IMR-90 (cell line): ENCODE data around the gene FH. TPM values are rescaled to one million over a fixed set of nuclear protein-coding genes. Genes with fewer than 3 reads are reported as not detected.

Source experiments
- ATAC-seq: fragments of 200-7000 bp; cut with Tn5 transposase; 2 replicates; pipeline ENCODE4 v1.9.1; 2020; ENCODE audit warnings: low read depth, mild to moderate bottlenecking, moderate library complexity
- BruUV-seq: library from RNA; stranded (reverse); fragments of 400-500 nt; replicated peaks from 2 replicates; lab custom pipeline; 2021; lab: Mats Ljungman, UMichigan
- CTCF ChIA-PET: fragments of 300-600 bp; formaldehyde crosslinking; extraction: SDS; loops from one replicate; lab custom pipeline; 2021; ENCODE audit warnings: antibody characterized with exemption; lab: Yijun Ruan, JAX
- POLR2A ChIA-PET: fragments of 300-600 bp; sonication (Branson Sonifier 250); formaldehyde crosslinking; loops from one replicate; lab custom pipeline; 2022; ENCODE audit warnings: antibody characterized with exemption; ENCODE audit not compliant: unreplicated experiment; lab: Charles Lee
- DNase-seq: peaks from one replicate; pipeline ENCODE4 v3.0.0; 2013
- H2AFZ ChIP-seq: replicated peaks from 2 replicates; pipeline ENCODE3; 2013; ENCODE audit warnings: low read length, mild to moderate bottlenecking; ENCODE audit not compliant: poor library complexity
- H2AK5ac ChIP-seq: 2 replicates; pipeline ENCODE4 v1.6.1; 2013; ENCODE audit warnings: low read depth, low read length, inconsistent platforms
- H2AK9ac ChIP-seq: replicated peaks from 2 replicates; pipeline ENCODE3; 2013; ENCODE audit warnings: mild to moderate bottlenecking, low read depth, low read length, moderate library complexity; ENCODE audit not compliant: poor library complexity
- H2BK120ac ChIP-seq: 2 replicates; pipeline ENCODE4 v1.6.1; 2013; ENCODE audit warnings: low read depth, low read length, inconsistent platforms
- H2BK15ac ChIP-seq: 3 replicates; pipeline ENCODE4 v1.6.1; 2013; ENCODE audit warnings: low read depth, low read length, inconsistent platforms
- H2BK20ac ChIP-seq: 2 replicates; pipeline ENCODE4 v1.6.1; 2013; ENCODE audit warnings: low read depth, mild to moderate bottlenecking, inconsistent platforms, low read length, moderate library complexity
- H2BK5ac ChIP-seq: 2 replicates; pipeline ENCODE4 v1.6.1; 2013; ENCODE audit warnings: mild to moderate bottlenecking, low read depth, low read length, inconsistent platforms; ENCODE audit not compliant: poor library complexity, severe bottlenecking
- H3K14ac ChIP-seq: replicated peaks from 2 replicates; pipeline ENCODE4 v1.6.1; 2013; ENCODE audit warnings: low read depth, low read length, inconsistent platforms
- H3K18ac ChIP-seq: 2 replicates; pipeline ENCODE4 v1.6.1; 2013; ENCODE audit warnings: low read depth, low read length, control low read depth
- H3K23ac ChIP-seq: 2 replicates; pipeline ENCODE4 v1.6.1; 2013; ENCODE audit warnings: low read depth, low read length, inconsistent platforms
- H3K27ac ChIP-seq: 2 replicates; pipeline ENCODE4 v1.5.1; 2013; ENCODE audit warnings: mild to moderate bottlenecking, control low read depth, low read length; ENCODE audit not compliant: insufficient read depth
- H3K27me3 ChIP-seq: 2 replicates; pipeline ENCODE4 v1.6.1; 2013; ENCODE audit warnings: low read length; ENCODE audit not compliant: control insufficient read depth, insufficient read depth
- H3K36me3 ChIP-seq: 2 replicates; pipeline ENCODE4 v1.6.1; 2013; ENCODE audit warnings: low read length, mixed read lengths; ENCODE audit not compliant: control insufficient read depth, insufficient read depth
- H3K4ac ChIP-seq: 2 replicates; pipeline ENCODE4 v1.6.1; 2013; ENCODE audit warnings: low read depth, low read length, inconsistent platforms
- H3K4me1 ChIP-seq: 2 replicates; pipeline ENCODE4 v1.6.1; 2013; ENCODE audit warnings: low read length, mixed read lengths; ENCODE audit not compliant: control insufficient read depth, insufficient read depth
- H3K4me2 ChIP-seq: 2 replicates; pipeline ENCODE4 v1.6.1; 2013; ENCODE audit warnings: low read depth, mild to moderate bottlenecking, control low read depth, low read length, moderate library complexity
- H3K4me3 ChIP-seq: 2 replicates; pipeline ENCODE4 v1.5.1; 2013; ENCODE audit warnings: low read depth, mild to moderate bottlenecking, control low read depth, low read length, moderate library complexity; ENCODE audit not compliant: insufficient read depth
- H3K56ac ChIP-seq: 2 replicates; pipeline ENCODE4 v1.6.1; 2013; ENCODE audit warnings: low read length, inconsistent platforms; ENCODE audit not compliant: insufficient read depth; ENCODE audit errors: extremely low read depth
- H3K79me1 ChIP-seq, 2 experiments: 2 replicates each; pipeline ENCODE4 v1.6.1; 2013; ENCODE audit warnings: low read length in 2 of 2, inconsistent platforms in 1 of 2, low read depth in 1 of 2
- H3K9ac ChIP-seq: 2 replicates; pipeline ENCODE4 v1.6.1; 2013; ENCODE audit warnings: low read depth, low read length, control low read depth
- H3K9me1 ChIP-seq: 2 replicates; pipeline ENCODE4 v1.6.1; 2013; ENCODE audit warnings: low read length, inconsistent platforms; ENCODE audit not compliant: insufficient read depth
- H3K9me3 ChIP-seq: 2 replicates; pipeline ENCODE4 v1.6.1; 2013; ENCODE audit warnings: low read length; ENCODE audit not compliant: control insufficient read depth, insufficient read depth
- H4K20me1 ChIP-seq: 2 replicates; pipeline ENCODE4 v1.6.1; 2013; ENCODE audit warnings: low read length, inconsistent platforms; ENCODE audit not compliant: insufficient read depth
- H4K5ac ChIP-seq: 2 replicates; pipeline ENCODE4 v1.6.1; 2013; ENCODE audit warnings: mild to moderate bottlenecking, low read depth, low read length, control low read depth
- H4K8ac ChIP-seq, 2 experiments: 2 replicates each; pipeline ENCODE4 v1.6.1; 2013; ENCODE audit warnings: low read depth in 2 of 2, low read length in 2 of 2, control low read depth in 1 of 2, inconsistent platforms in 1 of 2
- H4K91ac ChIP-seq: 2 replicates; pipeline ENCODE4 v1.6.1; 2013; ENCODE audit warnings: low read depth, low read length, inconsistent platforms; ENCODE audit not compliant: insufficient read depth
- BHLHE40 ChIP-seq: fragments of 150-350 bp; IDR thresholded peaks from 2 replicates; pipeline ENCODE4 v1.6.1; 2016; ENCODE audit warnings: mild to moderate bottlenecking, low read depth, low read length
- CEBPB ChIP-seq: IDR thresholded peaks from 2 replicates; pipeline ENCODE4 v1.6.1; 2012; ENCODE audit warnings: low read depth, low read length, improper control_type of control experiment
- MAFK ChIP-seq: IDR thresholded peaks from 2 replicates; pipeline ENCODE4 v1.6.1; 2012; ENCODE audit warnings: low read depth, low read length, improper control_type of control experiment
- MAZ ChIP-seq: IDR thresholded peaks from 2 replicates; pipeline ENCODE4 v1.6.1; 2012; ENCODE audit warnings: low read depth, mild to moderate bottlenecking, low read length, improper control_type of control experiment, moderate library complexity, borderline replicate concordance
- MXI1 ChIP-seq: IDR thresholded peaks from 2 replicates; pipeline ENCODE4 v1.6.1; 2012; ENCODE audit warnings: low read depth, mild to moderate bottlenecking, low read length, moderate library complexity, borderline replicate concordance
- NFE2L2 ChIP-seq: fragments of 150-350 bp; IDR thresholded peaks from 2 replicates; pipeline ENCODE4 v1.6.1; 2016; ENCODE audit warnings: low read depth, mild to moderate bottlenecking, low read length
- POLR2A ChIP-seq: IDR thresholded peaks from 2 replicates; pipeline ENCODE4 v1.6.1; 2012; ENCODE audit warnings: mild to moderate bottlenecking, low read depth, low read length
- RAD21 ChIP-seq: IDR thresholded peaks from 2 replicates; pipeline ENCODE4 v1.6.1; 2012; ENCODE audit warnings: low read length, improper control_type of control experiment
- RCOR1 ChIP-seq: IDR thresholded peaks from 2 replicates; pipeline ENCODE4 v1.6.1; 2012; ENCODE audit warnings: mild to moderate bottlenecking, low read length, improper control_type of control experiment; ENCODE audit not compliant: insufficient replicate concordance
- RFX5 ChIP-seq: IDR thresholded peaks from 2 replicates; pipeline ENCODE4 v1.8.0; 2012; ENCODE audit warnings: low read depth, mild to moderate bottlenecking, low read length, moderate library complexity
- SMC3 ChIP-seq: fragments of 150-350 bp; IDR thresholded peaks from 2 replicates; pipeline ENCODE4 v1.6.1; 2016; ENCODE audit warnings: low read depth, mild to moderate bottlenecking, antibody characterized with exemption, low read length, moderate library complexity
- WGBS, 2 experiments: methylation state at CpG; one replicate each; pipeline versions ENCODE4 v1.1.5 to v1.1.7; 2013; ENCODE audit warnings: missing lambda C conversion rate in 2 of 2; ENCODE audit not compliant: insufficient read length in 1 of 2; ENCODE audit errors: extremely low coverage in 2 of 2; 5-methylcytosine and 5-hydroxymethylcytosine counted together
- dilution Hi-C: fragments of 300-500 bp; cut with HindIII; formaldehyde crosslinking; loops from one replicate; pipeline ENCODE4 v1.14.3; 2018; ENCODE audit warnings: low sequenced_read_pairs; ENCODE audit not compliant: unreplicated experiment
- in situ Hi-C: fragments of 300-500 bp; cut with MboI; formaldehyde crosslinking; loops from 3 replicates; pipeline ENCODE4 v1.14.3; 2019; ENCODE audit warnings: low sequenced_read_pairs, inconsistent platforms, mixed read lengths
- intact Hi-C: fragments of 100-400 bp; cut with micrococcal nuclease; formaldehyde crosslinking; loops from 2 replicates; pipeline ENCODE4 v1.10.0; 2022
- polyA plus RNA-seq, 3 experiments: library from polyadenylated mRNA; depleted of rRNA; stranded (reverse); fragments of >200 nt; gene quantifications; 2 replicates each; pipeline ENCODE4 v1.2.3, GENCODE V29; 2012; ENCODE audit warnings: low replicate concordance in 1 of 3
- total RNA-seq: library from RNA; depleted of rRNA; stranded (reverse); fragments of >200 nt; gene quantifications from 2 replicates; pipeline ENCODE4 v1.2.3, GENCODE V29; 2012
- TF ChIP-seq, protein P1 (sequence below): fragments of 150-350 bp; IDR thresholded peaks from 2 replicates; pipeline ENCODE4 v1.6.1; 2017; ENCODE audit warnings: mild to moderate bottlenecking, antibody characterized with exemption, low read length, low read depth
- TF ChIP-seq, protein P2 (sequence below): fragments of 150-350 bp; IDR thresholded peaks from 2 replicates; pipeline ENCODE4 v1.6.1; 2016; ENCODE audit warnings: low read depth, mild to moderate bottlenecking, low read length, moderate library complexity, borderline replicate concordance

Gene FH
- total and polyA plus RNA-seq, 2 of the 4 experiments (the other 2 are of a cell fraction), result 75.5 to 78.7 TPM

DNA sequence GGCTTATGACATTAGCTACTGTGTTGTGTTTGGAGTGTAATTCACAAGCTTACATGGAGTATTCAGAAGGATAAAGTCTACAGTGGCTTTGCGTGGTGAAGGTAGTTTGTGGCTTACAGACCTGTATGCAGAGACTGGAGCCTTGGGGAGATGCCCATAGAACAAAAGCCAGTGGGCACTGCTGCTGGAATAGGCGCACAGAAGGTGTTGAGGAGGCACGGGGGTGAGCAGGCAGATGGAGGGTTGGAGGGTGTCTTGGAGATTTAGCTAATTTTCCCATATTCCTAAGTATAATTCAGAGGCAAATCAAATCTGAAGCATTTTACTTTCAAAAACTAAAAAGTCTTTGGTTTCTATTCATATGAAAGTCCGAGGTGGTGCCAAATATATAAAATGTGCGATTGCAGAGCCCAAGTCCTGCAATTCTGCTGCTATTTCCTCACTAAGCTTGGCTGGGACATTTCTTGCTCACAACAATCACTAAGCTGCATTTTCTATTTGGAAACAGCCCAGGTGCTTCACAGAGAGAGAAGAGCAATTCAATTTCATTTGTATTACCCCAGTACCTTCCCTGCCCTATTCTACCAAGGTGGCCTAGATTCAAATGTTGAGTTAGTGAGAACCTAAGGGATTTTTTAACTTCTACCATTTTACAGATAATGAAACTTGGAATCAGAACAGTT is 48.5 kb downstream of the FH start:
- no peaks in the 10 kb centered on the region for H4K20me1 ChIP-seq
- no peak overlapping the region for H3K27ac ChIP-seq
- H2BK20ac ChIP-seq, result no peak overlapping the region
- intact Hi-C loops (no loop called here), in situ Hi-C loops (no loop called here), dilution Hi-C loops (no loop called here)
- ChIA-PET CTCF (interaction anchor here (2.8 kb wide), 1 partner anchor 15 kb away, joined by 8 read pairs; no protein-coding TSS in a partner anchor), POLR2A (no interaction called here)
- H2BK5ac ChIP-seq, result no peak overlapping the region
- H3K56ac ChIP-seq, result no peak overlapping the region
- H3K4me3 ChIP-seq, result no peak overlapping the region
- BruUV-seq, result no TSS peak
- no peak overlapping the region for H4K8ac ChIP-seq
- H4K5ac ChIP-seq, result no peak overlapping the region
- no peak overlapping the region for H3K23ac ChIP-seq
- H3K79me1 ChIP-seq, result no peaks in the 10 kb centered on the region
- WGBS, 2 experiments, result 94% methylated on average over 2 of the region's 5 CpGs; no CpG with 5 or more reads in 1 of the 2 experiments
- no peak overlapping the region for H2BK15ac ChIP-seq
- DNase-seq (no peak), ATAC-seq (no peak)
- H2BK120ac ChIP-seq, result no peak overlapping the region
- H4K91ac ChIP-seq, result no peak overlapping the region
- H2AK9ac ChIP-seq, result no peak overlapping the region
- no peaks in the 10 kb centered on the region; the same call in 1 of the 2 replicates for H3K4me1 ChIP-seq
- no peak overlapping the region for H3K4me2 ChIP-seq
- TF ChIP-seq POLR2A (no peak), MAZ (no peak), MXI1 (no peak), BHLHE40 (no peak), RFX5 (no peak), CEBPB (no peak), SMC3 (no peak), RAD21 (no peak), MAFK (no peak), NFE2L2 (no peak), RCOR1 (no peak)
- TF ChIP-seq, protein P1, sequence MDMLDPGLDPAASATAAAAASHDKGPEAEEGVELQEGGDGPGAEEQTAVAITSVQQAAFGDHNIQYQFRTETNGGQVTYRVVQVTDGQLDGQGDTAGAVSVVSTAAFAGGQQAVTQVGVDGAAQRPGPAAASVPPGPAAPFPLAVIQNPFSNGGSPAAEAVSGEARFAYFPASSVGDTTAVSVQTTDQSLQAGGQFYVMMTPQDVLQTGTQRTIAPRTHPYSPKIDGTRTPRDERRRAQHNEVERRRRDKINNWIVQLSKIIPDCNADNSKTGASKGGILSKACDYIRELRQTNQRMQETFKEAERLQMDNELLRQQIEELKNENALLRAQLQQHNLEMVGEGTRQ, result no peak
- TF ChIP-seq, protein P2, sequence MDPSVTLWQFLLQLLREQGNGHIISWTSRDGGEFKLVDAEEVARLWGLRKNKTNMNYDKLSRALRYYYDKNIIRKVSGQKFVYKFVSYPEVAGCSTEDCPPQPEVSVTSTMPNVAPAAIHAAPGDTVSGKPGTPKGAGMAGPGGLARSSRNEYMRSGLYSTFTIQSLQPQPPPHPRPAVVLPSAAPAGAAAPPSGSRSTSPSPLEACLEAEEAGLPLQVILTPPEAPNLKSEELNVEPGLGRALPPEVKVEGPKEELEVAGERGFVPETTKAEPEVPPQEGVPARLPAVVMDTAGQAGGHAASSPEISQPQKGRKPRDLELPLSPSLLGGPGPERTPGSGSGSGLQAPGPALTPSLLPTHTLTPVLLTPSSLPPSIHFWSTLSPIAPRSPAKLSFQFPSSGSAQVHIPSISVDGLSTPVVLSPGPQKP, result no peak
- H2AK5ac ChIP-seq, result no peak overlapping the region
- no peak overlapping the region for H3K18ac ChIP-seq
- H3K9me3 ChIP-seq, result no peaks in the 10 kb centered on the region
- no peaks in the 10 kb centered on the region for H3K36me3 ChIP-seq
- H3K9me1 ChIP-seq, result no peaks in the 10 kb centered on the region
- no peak overlapping the region for H2AFZ ChIP-seq
- no peak overlapping the region for H3K14ac ChIP-seq
- H3K27me3 ChIP-seq, result no peaks in the 10 kb centered on the region
- no peak overlapping the region for H3K9ac ChIP-seq
- no peak overlapping the region for H3K4ac ChIP-seq
